Measurements from ENCODE around the gene ADAP1. TPM values are rescaled to one million over a fixed set of nuclear protein-coding genes. Genes with fewer than 3 reads are reported as not detected.

ADAP1 gene
- polyA plus RNA-seq, 1 experiment, result 0.87 TPM

DNA sequence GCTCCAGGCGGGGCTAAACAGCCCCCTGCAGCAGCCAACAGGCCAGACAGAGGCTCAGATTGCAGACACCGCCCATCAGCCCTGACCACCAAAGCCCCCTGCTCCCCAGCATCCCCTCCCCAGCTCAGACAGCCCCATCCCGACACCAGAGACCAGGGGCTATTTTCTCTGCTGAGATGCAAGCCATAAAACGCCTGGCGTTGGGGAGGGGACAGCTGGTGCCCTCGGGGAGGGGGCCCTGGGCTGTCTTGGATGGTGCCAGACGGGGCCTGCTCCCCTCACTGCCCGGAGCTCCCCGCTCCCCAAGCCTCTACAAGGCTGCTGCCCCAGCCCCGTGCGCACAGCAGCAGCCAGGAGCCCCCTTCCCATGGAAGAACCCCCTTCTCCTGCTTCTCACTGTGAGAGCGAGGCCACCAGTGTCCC lies 46.3 kb downstream of the ADAP1 start:
- Histone ChIP-seq H3K4me3 (ENCODE audit: low read depth, low read length) (no peak overlapping the region), H3K9me3 (ENCODE audit: control insufficient read depth, insufficient read depth, low read length) (peaks cover 10% of the 10 kb centered on the region; the same call in 1 of the 2 replicates), H3K27me3 (ENCODE audit: control insufficient read depth, insufficient read depth, low read length) (peaks cover 4% of the 10 kb centered on the region), H3K27ac (ENCODE audit: low read depth, low read length) (no peak overlapping the region)
- no peak for DNase-seq (ENCODE audit: low read depth, low spot score)
- TF ChIP-seq, protein P1, sequence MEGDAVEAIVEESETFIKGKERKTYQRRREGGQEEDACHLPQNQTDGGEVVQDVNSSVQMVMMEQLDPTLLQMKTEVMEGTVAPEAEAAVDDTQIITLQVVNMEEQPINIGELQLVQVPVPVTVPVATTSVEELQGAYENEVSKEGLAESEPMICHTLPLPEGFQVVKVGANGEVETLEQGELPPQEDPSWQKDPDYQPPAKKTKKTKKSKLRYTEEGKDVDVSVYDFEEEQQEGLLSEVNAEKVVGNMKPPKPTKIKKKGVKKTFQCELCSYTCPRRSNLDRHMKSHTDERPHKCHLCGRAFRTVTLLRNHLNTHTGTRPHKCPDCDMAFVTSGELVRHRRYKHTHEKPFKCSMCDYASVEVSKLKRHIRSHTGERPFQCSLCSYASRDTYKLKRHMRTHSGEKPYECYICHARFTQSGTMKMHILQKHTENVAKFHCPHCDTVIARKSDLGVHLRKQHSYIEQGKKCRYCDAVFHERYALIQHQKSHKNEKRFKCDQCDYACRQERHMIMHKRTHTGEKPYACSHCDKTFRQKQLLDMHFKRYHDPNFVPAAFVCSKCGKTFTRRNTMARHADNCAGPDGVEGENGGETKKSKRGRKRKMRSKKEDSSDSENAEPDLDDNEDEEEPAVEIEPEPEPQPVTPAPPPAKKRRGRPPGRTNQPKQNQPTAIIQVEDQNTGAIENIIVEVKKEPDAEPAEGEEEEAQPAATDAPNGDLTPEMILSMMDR (IDR thresholded peaks at IDR 0.05; ENCODE audit: low read depth, low read length), result no peak
- CTCF ChIA-PET, result interaction anchor here (1.4 kb wide), 1 partner anchor 65 kb away, joined by 5 read pairs; no protein-coding TSS in a partner anchor
- POLR2A ChIA-PET, result interaction anchor here (1.3 kb wide), 1 partner anchor 49 kb away, joined by 4 read pairs; no protein-coding TSS in a partner anchor

DNA sequence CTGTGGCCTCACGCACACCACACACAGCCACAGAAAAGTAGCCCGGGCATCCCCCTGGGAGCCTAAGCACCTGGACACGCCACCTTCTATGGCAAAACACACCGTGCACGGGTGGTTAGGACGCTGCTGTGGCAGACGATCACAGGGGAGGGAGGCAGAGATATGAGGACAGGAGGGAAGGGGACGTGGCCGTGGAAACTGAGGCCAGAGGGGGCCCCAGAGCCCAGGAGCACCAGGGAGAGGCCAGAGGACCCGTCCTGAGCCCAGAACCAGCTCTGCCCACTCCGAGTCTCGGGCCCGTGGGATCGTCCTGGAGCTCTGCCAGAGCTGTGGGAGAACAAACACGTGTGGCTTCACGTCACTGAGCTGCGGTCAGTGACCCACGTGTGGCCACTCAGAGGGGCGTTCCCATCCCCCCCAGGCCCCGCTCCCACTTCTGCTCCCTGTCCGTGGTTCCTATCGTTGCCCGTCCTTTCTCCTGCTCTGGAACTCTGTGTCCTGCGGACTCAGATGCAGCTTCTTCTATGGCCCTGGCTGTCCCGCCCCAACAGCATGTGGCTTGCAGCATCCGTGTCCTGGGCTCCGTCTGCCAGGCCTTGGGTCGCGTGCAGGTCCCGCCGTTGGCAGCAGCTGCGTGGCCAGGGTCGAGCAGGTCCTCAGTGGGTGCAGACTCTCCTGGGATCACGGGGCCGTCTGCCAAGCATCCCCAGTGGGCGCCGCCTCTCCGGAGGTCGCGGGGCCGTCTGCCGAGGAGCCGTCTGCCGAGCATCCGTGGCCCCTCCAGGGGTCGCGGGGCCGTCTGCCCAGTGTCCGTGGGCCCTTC lies 47.1 kb downstream of the ADAP1 start:
- Histone ChIP-seq H3K4me3 (ENCODE audit: low read depth, low read length) (no peak overlapping the region), H3K9me3 (ENCODE audit: control insufficient read depth, insufficient read depth, low read length) (peaks cover 9% of the 10 kb centered on the region; the same call in 1 of the 2 replicates), H3K27ac (ENCODE audit: low read depth, low read length) (no peak overlapping the region), H3K27me3 (ENCODE audit: control insufficient read depth, insufficient read depth, low read length) (peaks cover 4% of the 10 kb centered on the region)
- CTCF ChIA-PET, result interaction anchor here (1.4 kb wide), 1 partner anchor 66 kb away, joined by 5 read pairs; no protein-coding TSS in a partner anchor
- TF ChIP-seq, protein P1 (IDR thresholded peaks at IDR 0.05; ENCODE audit: low read depth, low read length), result no peak
- POLR2A ChIA-PET, result no interaction called here
- no peak for DNase-seq (ENCODE audit: low read depth, low spot score)

DNA sequence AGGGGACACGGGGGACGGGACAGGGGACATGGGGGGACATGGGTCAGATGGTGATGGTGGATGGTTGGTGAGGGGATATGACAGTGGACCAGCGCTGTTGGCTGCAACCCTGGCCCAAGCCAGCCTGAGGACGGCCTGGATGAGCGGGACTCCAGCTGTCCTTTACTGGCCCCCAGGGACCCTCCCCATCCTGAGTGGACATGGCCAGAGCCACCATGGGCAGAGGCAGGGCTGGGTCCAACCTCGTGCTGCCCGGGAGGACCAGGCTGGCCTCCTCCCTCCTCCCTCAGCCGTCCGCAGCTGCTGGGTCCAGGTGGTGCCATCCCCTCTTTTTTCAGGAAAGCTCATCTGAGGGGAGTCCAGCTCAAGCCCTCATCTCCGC lies 47.7 kb downstream of the ADAP1 start:
- Histone ChIP-seq H3K4me3 (ENCODE audit: low read depth, low read length) (no peak overlapping the region), H3K27me3 (ENCODE audit: control insufficient read depth, insufficient read depth, low read length) (peaks cover 4% of the 10 kb centered on the region), H3K9me3 (ENCODE audit: control insufficient read depth, insufficient read depth, low read length) (peaks cover 5% of the 10 kb centered on the region; the same call in 1 of the 2 replicates), H3K27ac (ENCODE audit: low read depth, low read length) (no peak overlapping the region)
- TF ChIP-seq, protein P1 (IDR thresholded peaks at IDR 0.05; ENCODE audit: low read depth, low read length), result no peak
- ChIA-PET POLR2A (no interaction called here), CTCF (no interaction called here)
- no peak for DNase-seq (ENCODE audit: low read depth, low spot score)

DNA sequence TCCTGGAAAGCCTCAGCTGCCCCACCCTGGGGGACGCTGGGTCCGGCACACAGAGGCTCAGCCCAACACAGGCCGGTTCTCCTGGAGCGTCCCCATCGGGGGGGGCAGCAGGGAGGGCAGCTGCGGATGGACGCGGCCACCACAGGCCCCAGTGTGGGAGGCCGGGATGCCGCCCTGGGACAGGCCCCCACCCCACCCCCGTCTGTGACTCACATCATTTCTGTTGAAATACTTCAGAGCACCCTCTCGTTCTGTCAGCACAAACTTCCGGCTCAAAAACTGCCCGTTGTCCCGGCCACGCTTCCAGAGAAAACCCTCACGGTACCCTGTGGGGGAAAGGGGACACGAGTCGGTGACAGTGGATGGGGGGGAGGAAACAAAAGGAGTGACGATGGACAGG lies 49.6 kb downstream of the ADAP1 start:
- no peak overlapping the region for H3K4me3 ChIP-seq (ENCODE audit: low read depth, low read length)
- CTCF ChIA-PET, result no interaction called here
- TF ChIP-seq, protein P1 (IDR thresholded peaks at IDR 0.05; ENCODE audit: low read depth, low read length), result no peak
- peaks cover 5% of the 10 kb centered on the region; the same call in 1 of the 2 replicates for H3K9me3 ChIP-seq (ENCODE audit: control insufficient read depth, insufficient read depth, low read length)
- DNase-seq (ENCODE audit: low read depth, low spot score), result no peak
- H3K27ac ChIP-seq (ENCODE audit: low read depth, low read length), result no peak overlapping the region
- POLR2A ChIA-PET, result interaction anchor here (0.6 to 0.8 kb wide), 2 partner anchors 186 to 555 kb away, joined by 3 to 4 read pairs; partner anchors contain the start of gene MICALL2
- H3K27me3 ChIP-seq (ENCODE audit: control insufficient read depth, insufficient read depth, low read length), result peaks cover 4% of the 10 kb centered on the region

Data from AG04450 (cell line).